ENCODE data around the gene SPOP.
A peak's percentile ranks its signal among the peaks of the same experiment; 100 is the strongest.

The SPOP gene

DNA sequence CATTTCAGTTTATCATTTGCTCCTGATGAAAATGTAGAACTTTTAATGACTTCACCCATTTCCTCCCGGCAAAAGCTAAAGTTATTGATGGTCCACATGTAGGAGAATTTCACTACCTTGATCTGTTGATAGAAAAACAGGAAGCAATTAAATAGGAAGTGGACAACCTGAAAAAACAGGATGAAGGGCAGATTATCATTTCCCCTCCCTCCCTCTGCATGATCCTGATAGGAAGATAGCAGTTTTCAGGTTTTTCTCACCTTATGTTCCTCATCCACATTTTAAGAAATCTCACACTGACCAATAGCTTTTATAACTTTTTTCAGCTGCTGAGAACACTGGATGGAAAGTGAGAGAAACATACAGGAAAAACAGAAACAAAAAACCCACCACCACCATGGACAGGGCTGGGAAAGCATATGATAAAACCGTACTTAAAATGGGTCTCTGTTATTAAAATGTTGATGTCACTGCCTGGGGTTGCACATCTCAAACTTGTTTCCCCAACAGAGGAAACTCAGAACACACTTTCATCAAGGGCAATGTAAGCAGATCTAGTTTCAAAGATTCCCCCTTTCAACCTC is 55.9 kb downstream of the SPOP start:
- no peak overlapping the region for H2AFZ ChIP-seq (ENCODE audit: low read depth, low read length)
- H3K4ac ChIP-seq (ENCODE audit: low read depth in 1 of 2, low read length in 2 of 2), result no peak overlapping the region
- no CpG with 5 or more reads among the region's 2 CpGs for WGBS
- H2BK15ac ChIP-seq (ENCODE audit: low read depth, poor library complexity, severe bottlenecking), result no peak overlapping the region
- H3K9ac ChIP-seq (ENCODE audit: low read length), result no peak overlapping the region
- peaks cover 26% of the 10 kb centered on the region for H3K79me1 ChIP-seq (replicated peaks; ENCODE audit: low read length, poor library complexity, severe bottlenecking)
- no peak overlapping the region for H3K23ac ChIP-seq (ENCODE audit: low read length in 2 of 2)
- no peak overlapping the region for H3K14ac ChIP-seq (ENCODE audit: low read length in 2 of 2)
- H3K4me2 ChIP-seq (ENCODE audit: low read length, poor library complexity, severe bottlenecking), result no peak overlapping the region
- no peak overlapping the region for H3K18ac ChIP-seq (ENCODE audit: low read depth in 1 of 2, low read length in 2 of 2)
- H3K36me3 ChIP-seq (ENCODE audit: control insufficient read depth in 1 of 2, insufficient read depth in 2 of 2, low read depth in 1 of 2, low read length in 2 of 2), result peaks cover 22 to 46% of the 10 kb centered on the region in 2 experiments
- no peak overlapping the region for H2BK12ac ChIP-seq (ENCODE audit: low read length in 2 of 2)
- H4K8ac ChIP-seq (ENCODE audit: low read length), result no peak overlapping the region
- H2BK120ac ChIP-seq (ENCODE audit: low read depth, low read length), result no peak overlapping the region
- no peak overlapping the region for H4K91ac ChIP-seq (ENCODE audit: low read length)
- H3K27ac ChIP-seq (ENCODE audit: low read length, poor library complexity, severe bottlenecking), result no peak overlapping the region
- no peak for DNase-seq
- H3K4me3 ChIP-seq (ENCODE audit: insufficient read depth in 1 of 2, low read depth in 1 of 2, low read length in 2 of 2), result no peak overlapping the region
- H2BK5ac ChIP-seq (ENCODE audit: low read depth, low read length, poor library complexity, severe bottlenecking), result no peak overlapping the region
- no peaks in the 10 kb centered on the region for H3K4me1 ChIP-seq (ENCODE audit: control insufficient read depth, insufficient read depth, low read depth, low read length)
- H2AK5ac ChIP-seq (ENCODE audit: low read length, severe bottlenecking), result no peak overlapping the region
- no peaks in the 10 kb centered on the region for H3K9me3 ChIP-seq (ENCODE audit: control insufficient read depth, low read length)
- no peaks in the 10 kb centered on the region for H3K27me3 ChIP-seq (ENCODE audit: control insufficient read depth in 1 of 2, insufficient read depth in 1 of 2, low read length in 2 of 2)

DNA sequence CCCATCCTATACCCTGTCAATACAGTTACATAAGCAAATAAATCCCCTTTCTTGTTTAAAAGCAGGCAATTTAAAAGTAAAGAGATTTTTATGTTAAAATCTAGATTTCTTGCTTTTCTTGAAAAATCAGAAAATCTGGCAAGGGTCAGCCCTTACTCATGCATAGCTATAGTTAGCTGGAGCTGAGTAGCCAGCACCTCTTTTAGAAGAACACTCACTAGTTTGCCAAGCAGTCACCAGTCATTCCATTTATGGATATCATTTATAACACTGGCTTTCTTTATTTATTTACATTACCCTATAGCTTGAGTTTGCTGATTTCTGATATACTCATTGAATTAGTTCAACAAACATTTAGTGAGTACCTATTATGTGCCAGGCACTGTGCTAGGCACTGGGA is 56.5 kb downstream of the SPOP start:
- Histone ChIP-seq H3K14ac (ENCODE audit: low read length in 2 of 2) (no peak overlapping the region), H3K4me2 (ENCODE audit: low read length, poor library complexity, severe bottlenecking) (no peak overlapping the region)
- no peak for DNase-seq

DNA sequence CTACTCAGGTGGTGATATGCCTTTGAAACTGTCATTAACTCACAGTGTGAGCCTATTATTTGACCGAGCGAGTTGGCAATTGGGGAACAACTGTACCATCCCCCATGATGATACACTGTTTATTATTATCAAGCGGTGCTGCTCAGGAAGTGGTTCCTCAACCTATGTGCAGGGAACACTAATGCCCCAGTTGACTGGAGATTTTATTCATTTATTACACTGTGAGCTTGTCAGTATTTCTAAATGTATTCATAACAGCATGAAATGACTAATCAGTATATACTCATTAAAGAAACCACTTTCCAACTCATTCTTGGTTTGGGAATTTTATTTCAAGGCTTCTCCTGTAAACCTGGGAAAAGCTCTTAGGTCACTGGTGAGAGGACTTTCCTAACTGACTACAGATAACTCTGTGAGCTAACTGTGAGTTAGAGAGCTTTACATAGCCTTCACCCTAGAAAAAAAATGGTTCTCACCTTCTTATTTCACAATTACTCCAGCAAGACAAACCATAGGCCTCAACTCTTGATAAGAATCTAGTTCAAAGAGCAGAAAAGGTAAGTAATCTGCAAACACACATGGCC is 59.8 kb downstream of the SPOP start:
- Histone ChIP-seq H3K23ac (ENCODE audit: low read length in 2 of 2) (no peak overlapping the region), H3K4me1 (ENCODE audit: control insufficient read depth, insufficient read depth, low read depth, low read length) (peaks cover 1% of the 10 kb centered on the region), H2BK120ac (ENCODE audit: low read depth, low read length) (no peak overlapping the region), H2BK5ac (ENCODE audit: low read depth, low read length, poor library complexity, severe bottlenecking) (no peak overlapping the region), H3K4me3 (ENCODE audit: insufficient read depth in 1 of 2, low read depth in 1 of 2, low read length in 2 of 2) (no peak overlapping the region), H2BK15ac (ENCODE audit: low read depth, poor library complexity, severe bottlenecking) (no peak overlapping the region), H3K36me3 (ENCODE audit: control insufficient read depth in 1 of 2, insufficient read depth in 2 of 2, low read depth in 1 of 2, low read length in 2 of 2) (peaks cover 34 to 59% of the 10 kb centered on the region in 2 experiments), H3K79me1 (replicated peaks; ENCODE audit: low read length, poor library complexity, severe bottlenecking) (peaks cover 29% of the 10 kb centered on the region), H3K4ac (ENCODE audit: low read depth in 1 of 2, low read length in 2 of 2) (no peak overlapping the region), H3K9me3 (ENCODE audit: control insufficient read depth, low read length) (no peaks in the 10 kb centered on the region), H3K4me2 (ENCODE audit: low read length, poor library complexity, severe bottlenecking) (no peak overlapping the region), H3K27ac (ENCODE audit: low read length, poor library complexity, severe bottlenecking) (no peak overlapping the region), H3K27me3 (ENCODE audit: control insufficient read depth in 1 of 2, insufficient read depth in 1 of 2, low read length in 2 of 2) (no peaks in the 10 kb centered on the region), H2AFZ (ENCODE audit: low read depth, low read length) (no peak overlapping the region), H2BK12ac (ENCODE audit: low read length in 2 of 2) (no peak overlapping the region), H3K9ac (ENCODE audit: low read length) (no peak overlapping the region), H3K18ac (ENCODE audit: low read depth in 1 of 2, low read length in 2 of 2) (no peak overlapping the region), H4K8ac (ENCODE audit: low read length) (no peak overlapping the region), H2AK5ac (ENCODE audit: low read length, severe bottlenecking) (no peak overlapping the region), H3K14ac (ENCODE audit: low read length in 2 of 2) (no peak overlapping the region), H4K91ac (ENCODE audit: low read length) (no peak overlapping the region)
- DNase-seq, result no peak
- 87% methylated on average over 3 of the region's 3 CpGs for whole genome bisulfite sequencing

More for the DNA sequence above, 56.5 kb downstream of the SPOP start:
- Histone ChIP-seq H2BK12ac (ENCODE audit: low read length in 2 of 2) (no peak overlapping the region), H2BK120ac (ENCODE audit: low read depth, low read length) (no peak overlapping the region), H2AFZ (ENCODE audit: low read depth, low read length) (no peak overlapping the region), H3K18ac (ENCODE audit: low read depth in 1 of 2, low read length in 2 of 2) (no peak overlapping the region), H3K79me1 (replicated peaks; ENCODE audit: low read length, poor library complexity, severe bottlenecking) (peaks cover 30% of the 10 kb centered on the region), H4K91ac (ENCODE audit: low read length) (no peak overlapping the region), H3K4me3 (ENCODE audit: insufficient read depth in 1 of 2, low read depth in 1 of 2, low read length in 2 of 2) (no peak overlapping the region), H3K9ac (ENCODE audit: low read length) (no peak overlapping the region), H3K4ac (ENCODE audit: low read depth in 1 of 2, low read length in 2 of 2) (no peak overlapping the region), H2BK15ac (ENCODE audit: low read depth, poor library complexity, severe bottlenecking) (no peak overlapping the region), H2BK5ac (ENCODE audit: low read depth, low read length, poor library complexity, severe bottlenecking) (no peak overlapping the region), H3K23ac (ENCODE audit: low read length in 2 of 2) (no peak overlapping the region), H3K36me3 (ENCODE audit: control insufficient read depth in 1 of 2, insufficient read depth in 2 of 2, low read depth in 1 of 2, low read length in 2 of 2) (peaks cover 27 to 46% of the 10 kb centered on the region in 2 experiments), H3K9me3 (ENCODE audit: control insufficient read depth, low read length) (no peaks in the 10 kb centered on the region), H3K27ac (ENCODE audit: low read length, poor library complexity, severe bottlenecking) (no peak overlapping the region), H2AK5ac (ENCODE audit: low read length, severe bottlenecking) (no peak overlapping the region), H4K8ac (ENCODE audit: low read length) (no peak overlapping the region), H3K4me1 (ENCODE audit: control insufficient read depth, insufficient read depth, low read depth, low read length) (no peaks in the 10 kb centered on the region), H3K27me3 (ENCODE audit: control insufficient read depth in 1 of 2, insufficient read depth in 1 of 2, low read length in 2 of 2) (no peaks in the 10 kb centered on the region)

DNA sequence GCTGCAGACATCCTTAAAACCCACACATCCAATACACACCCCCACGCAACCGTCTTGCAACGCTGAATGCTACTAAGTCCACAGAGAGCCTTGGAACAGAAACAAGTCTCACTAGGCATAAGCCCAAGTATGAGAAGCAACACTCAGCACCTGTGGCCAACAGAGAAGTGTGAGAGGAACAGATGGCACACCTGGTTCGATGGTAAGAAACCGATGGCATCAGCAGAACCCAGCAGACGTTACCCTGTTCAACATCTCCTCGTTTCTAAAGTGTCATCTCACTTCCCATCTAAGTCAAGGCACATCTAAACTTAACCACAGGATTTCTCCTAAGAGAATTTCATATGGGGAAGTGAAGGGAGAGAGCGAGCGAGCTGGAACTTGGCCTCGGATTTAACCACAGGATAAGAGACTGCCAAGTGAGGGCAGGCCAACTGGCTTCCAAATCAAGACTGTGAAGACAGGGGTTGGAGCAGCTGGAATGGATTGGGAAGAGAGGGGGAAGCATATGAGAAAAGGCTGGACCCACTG is 61.2 kb downstream of the SPOP start:
- H2BK5ac ChIP-seq (ENCODE audit: low read depth, low read length, poor library complexity, severe bottlenecking), result no peak overlapping the region
- H3K14ac ChIP-seq (ENCODE audit: low read length in 2 of 2), result no peak overlapping the region
- no peak overlapping the region for H4K91ac ChIP-seq (ENCODE audit: low read length)
- no peak overlapping the region for H3K27ac ChIP-seq (ENCODE audit: low read length, poor library complexity, severe bottlenecking)
- no peak overlapping the region for H2AK5ac ChIP-seq (ENCODE audit: low read length, severe bottlenecking)
- peak overlapping the region; percentile 34 for H3K9ac ChIP-seq (ENCODE audit: low read length)
- H3K23ac ChIP-seq (ENCODE audit: low read length in 2 of 2), result no peak overlapping the region
- H3K36me3 ChIP-seq (ENCODE audit: control insufficient read depth in 1 of 2, insufficient read depth in 2 of 2, low read depth in 1 of 2, low read length in 2 of 2), result peaks cover 29 to 49% of the 10 kb centered on the region in 2 experiments
- H4K8ac ChIP-seq (ENCODE audit: low read length), result no peak overlapping the region
- no peak overlapping the region for H3K4me2 ChIP-seq (ENCODE audit: low read length, poor library complexity, severe bottlenecking)
- DNase-seq, result no peak
- peaks cover 28% of the 10 kb centered on the region for H3K79me1 ChIP-seq (replicated peaks; ENCODE audit: low read length, poor library complexity, severe bottlenecking)
- 94% methylated on average over 8 of the region's 10 CpGs for WGBS
- no peak overlapping the region for H2BK15ac ChIP-seq (ENCODE audit: low read depth, poor library complexity, severe bottlenecking)
- H3K4me1 ChIP-seq (ENCODE audit: control insufficient read depth, insufficient read depth, low read depth, low read length), result peaks cover 1% of the 10 kb centered on the region
- H2BK120ac ChIP-seq (ENCODE audit: low read depth, low read length), result no peak overlapping the region
- H3K18ac ChIP-seq (ENCODE audit: low read depth in 1 of 2, low read length in 2 of 2), result no peak overlapping the region
- peak overlapping the region in 1 of 2 experiments; percentile 57 for H3K4me3 ChIP-seq (ENCODE audit: insufficient read depth in 1 of 2, low read depth in 1 of 2, low read length in 2 of 2)
- H3K9me3 ChIP-seq (ENCODE audit: control insufficient read depth, low read length), result no peaks in the 10 kb centered on the region
- no peak overlapping the region for H2BK12ac ChIP-seq (ENCODE audit: low read length in 2 of 2)
- H3K4ac ChIP-seq (ENCODE audit: low read depth in 1 of 2, low read length in 2 of 2), result no peak overlapping the region
- H2AFZ ChIP-seq (ENCODE audit: low read depth, low read length), result no peak overlapping the region
- no peaks in the 10 kb centered on the region for H3K27me3 ChIP-seq (ENCODE audit: control insufficient read depth in 1 of 2, insufficient read depth in 1 of 2, low read length in 2 of 2)
